HG03064 (cell line): ENCODE measurements around the gene KCTD8.
"Not testable (repeated sequence)": the region's sequence is repeated elsewhere in the genome, so short reads cannot be mapped to it uniquely, and the experiment has no call there.

Source experiments
- ATAC-seq: cut with Tn5 transposase; IDR thresholded peaks from one replicate; pipeline ENCODE4 v1.9.1; 2021; ENCODE audit warnings: low read depth; ENCODE audit not compliant: unreplicated experiment

The KCTD8 gene

GRCh38 chr4:44342800-44343199 is 105.8 kb downstream of the KCTD8 start:
- ATAC-seq, result no peak

GRCh38 chr4:44326741-44327140 is 121.9 kb downstream of the KCTD8 start:
- ATAC-seq, result no peak

GRCh38 chr4:44320833-44321232 is 127.8 kb downstream of the KCTD8 start:
- ATAC-seq, result no peak

- ATAC-seq, result no peak
Measured at GRCh38 chr4:44319129-44319528, 129.5 kb downstream of the KCTD8 start.

- ATAC-seq, result no peak
Measured at GRCh38 chr4:44313702-44314101, 134.9 kb downstream of the KCTD8 start.

GRCh38 chr4:44287505-44287904 is 161.1 kb downstream of the KCTD8 start:
- no peak for ATAC-seq

GRCh38 chr4:44279469-44279868 is 169.1 kb downstream of the KCTD8 start:
- ATAC-seq, result no peak

GRCh38 chr4:44279066-44279465 is 169.5 kb downstream of the KCTD8 start:
- ATAC-seq, result no peak

- no peak for ATAC-seq
Measured at GRCh38 chr4:44257461-44257860, 191.1 kb downstream of the KCTD8 start.

GRCh38 chr4:44256414-44256813 is 192.2 kb downstream of the KCTD8 start:
- no peak for ATAC-seq

- ATAC-seq, result no peak
Measured at GRCh38 chr4:44237643-44238042, 211.0 kb downstream of the KCTD8 start.

GRCh38 chr4:44235897-44236296 is 212.7 kb downstream of the KCTD8 start:
- ATAC-seq, result no peak

GRCh38 chr4:44232262-44232661 is 216.3 kb downstream of the KCTD8 start:
- ATAC-seq, result no peak

- ATAC-seq, result no peak
Measured at GRCh38 chr4:44231006-44231405, 217.6 kb downstream of the KCTD8 start.

GRCh38 chr4:44228326-44228725 is 220.3 kb downstream of the KCTD8 start:
- ATAC-seq, result no peak

GRCh38 chr4:44221407-44221806 is 227.2 kb downstream of the KCTD8 start:
- ATAC-seq, result no peak

GRCh38 chr4:44210750-44211149 is 237.9 kb downstream of the KCTD8 start:
- no peak for ATAC-seq

- no peak for ATAC-seq
Measured at GRCh38 chr4:44196796-44197195, 251.8 kb downstream of the KCTD8 start.

GRCh38 chr4:44194365-44194764 is 254.2 kb downstream of the KCTD8 start:
- no peak for ATAC-seq

GRCh38 chr4:44186850-44187246 is 261.8 kb downstream of the KCTD8 start:
- no peak for ATAC-seq

GRCh38 chr4:44186096-44186849 is 262.3 kb downstream of the KCTD8 start:
- ATAC-seq, result no peak

GRCh38 chr4:44181491-44182349 is 266.9 kb downstream of the KCTD8 start:
- not testable (repeated sequence) for ATAC-seq
